GM18526 (cell line): ENCODE measurements around the gene MACROH2A2.

Source experiments
- POLR2A ChIP-seq: IDR thresholded peaks from 3 replicates; pipeline ENCODE4 v1.6.1; 2011; ENCODE audit not compliant: insufficient read length; ENCODE audit errors: extremely low read depth

The MACROH2A2 gene

GRCh38 chr10:70117646-70118045 is 65.0 kb downstream of the MACROH2A2 start:
- no peak for TF ChIP-seq POLR2A

- no peak for TF ChIP-seq POLR2A
Observed at GRCh38 chr10:70118196-70118595, 65.5 kb downstream of the MACROH2A2 start.

- no peak for TF ChIP-seq POLR2A
Observed at GRCh38 chr10:70119197-70119596, 66.6 kb downstream of the MACROH2A2 start.

- TF ChIP-seq POLR2A: no peak
Observed at GRCh38 chr10:70119623-70120022, 67.0 kb downstream of the MACROH2A2 start.

GRCh38 chr10:70120417-70120816 is 67.8 kb downstream of the MACROH2A2 start:
- TF ChIP-seq POLR2A: no peak

- TF ChIP-seq POLR2A: no peak
Observed at GRCh38 chr10:70121281-70121949, 68.8 kb downstream of the MACROH2A2 start.

- no peak for TF ChIP-seq POLR2A
Observed at GRCh38 chr10:70122742-70123141, 70.1 kb downstream of the MACROH2A2 start.

- no peak for TF ChIP-seq POLR2A
Observed at GRCh38 chr10:70123817-70124216, 71.2 kb downstream of the MACROH2A2 start.

GRCh38 chr10:70124415-70124814 is 71.8 kb downstream of the MACROH2A2 start:
- no peak for TF ChIP-seq POLR2A

GRCh38 chr10:70124918-70125317 is 72.3 kb downstream of the MACROH2A2 start:
- no peak for TF ChIP-seq POLR2A

- no peak for TF ChIP-seq POLR2A
Observed at GRCh38 chr10:70125918-70126552, 73.4 kb downstream of the MACROH2A2 start.

GRCh38 chr10:70126700-70127395 is 74.2 kb downstream of the MACROH2A2 start:
- TF ChIP-seq POLR2A: no peak

- TF ChIP-seq POLR2A: no peak
Observed at GRCh38 chr10:70130878-70131559, 78.4 kb downstream of the MACROH2A2 start.

GRCh38 chr10:70131560-70131937 is 78.9 kb downstream of the MACROH2A2 start:
- TF ChIP-seq POLR2A: no peak

- TF ChIP-seq POLR2A: peak; percentile 75
Observed at GRCh38 chr10:70132098-70133029, 79.7 kb downstream of the MACROH2A2 start, which contains the start of gene AIFM2. Gene AIFM2, minus strand, starts transcription at chr10:70132825. Its CDS starts 8,741 bp downstream, at chr10:70124084.

- no peak for TF ChIP-seq POLR2A
Observed at GRCh38 chr10:70135046-70135445, 82.4 kb downstream of the MACROH2A2 start.
